HEK293 (cell line): ENCODE data around the gene ZNF618.
A peak's percentile ranks its signal among the peaks of the same experiment; 100 is the strongest.

ENCODE experiments used
- CTCF ChIA-PET: fragments of 350-600 bp; formaldehyde crosslinking; extraction: SDS; loops from one replicate; lab custom pipeline; 2021; ENCODE audit warnings: antibody characterized with exemption; lab: Yijun Ruan, JAX
- POLR2A ChIA-PET: fragments of 300-600 bp; formaldehyde crosslinking; extraction: SDS; loops from one replicate; lab custom pipeline; 2020; ENCODE audit warnings: antibody characterized with exemption, inconsistent platforms; lab: Yijun Ruan, JAX
- H3K27ac ChIP-seq: fragments of 200-500 bp; sonication (Bioruptor generic); 2 replicates; pipeline ENCODE4 v1.5.1; 2014; ENCODE audit warnings: low read depth, low read length, control low read depth, inconsistent platforms; ENCODE audit errors: extremely low read depth
- H3K36me3 ChIP-seq, 2 experiments: fragments of 200-500 bp in 1 of 2; sonication (Bioruptor generic) in 1 of 2; 1 replicate in 1 of 2; 2 replicates in 1 of 2; pipeline ENCODE4 v1.5.1; 2014 to 2017; ENCODE audit warnings: inconsistent platforms in 2 of 2, low read length in 2 of 2; ENCODE audit not compliant: control insufficient read depth in 2 of 2, insufficient read depth in 1 of 2
- H3K4me1 ChIP-seq: fragments of 200-500 bp; sonication (Bioruptor generic); 2 replicates; pipeline ENCODE4 v1.5.1; 2014; ENCODE audit warnings: mild to moderate bottlenecking, low read length, inconsistent platforms; ENCODE audit not compliant: control insufficient read depth, insufficient read depth
- H3K4me3 ChIP-seq: 2 replicates; pipeline ENCODE4 v1.5.1; 2011; ENCODE audit warnings: low read depth, mild to moderate bottlenecking, control low read depth, low read length, moderate library complexity
- H3K9me3 ChIP-seq: fragments of 200-500 bp; sonication (Bioruptor generic); 2 replicates; pipeline ENCODE4 v1.5.1; 2014; ENCODE audit warnings: low read depth, low read length, inconsistent platforms; ENCODE audit not compliant: control insufficient read depth, insufficient read depth
- AEBP2 ChIP-seq: fragments of 450-650 bp; formaldehyde crosslinking; IDR thresholded peaks from 2 replicates; pipeline ENCODE4 v1.5.1; 2016; ENCODE audit warnings: missing biosample characterization, missing genetic modification characterization, borderline replicate concordance
- ATF2 ChIP-seq: fragments of 450-650 bp; formaldehyde crosslinking; IDR thresholded peaks from 2 replicates; pipeline ENCODE4 v1.5.1; 2016; ENCODE audit warnings: missing biosample characterization, missing genetic modification characterization, low read depth
- FEZF1 ChIP-seq: fragments of 450-650 bp; formaldehyde crosslinking; IDR thresholded peaks from 2 replicates; pipeline ENCODE4 v1.5.1; 2016; ENCODE audit warnings: missing biosample characterization, missing genetic modification characterization
- GLIS1 ChIP-seq: fragments of 450-650 bp; formaldehyde crosslinking; IDR thresholded peaks from 2 replicates; pipeline ENCODE4 v1.5.1; 2016; ENCODE audit warnings: missing biosample characterization, missing genetic modification characterization
- ZBTB20 ChIP-seq: fragments of 450-650 bp; formaldehyde crosslinking; IDR thresholded peaks from 2 replicates; pipeline ENCODE4 v1.5.1; 2016; ENCODE audit warnings: missing biosample characterization, missing genetic modification characterization
- ZBTB44 ChIP-seq: fragments of 450-650 bp; IDR thresholded peaks from 2 replicates; pipeline ENCODE4 v1.5.1; 2018; ENCODE audit warnings: missing biosample characterization, mild to moderate bottlenecking, missing genetic modification characterization
- ZFHX2 ChIP-seq: fragments of 450-650 bp; formaldehyde crosslinking; conservative IDR thresholded peaks from 2 replicates; pipeline ENCODE4 v1.5.1; 2016; ENCODE audit warnings: missing biosample characterization, missing genetic modification characterization
- ZNF114 ChIP-seq: fragments of 450-650 bp; formaldehyde crosslinking; IDR thresholded peaks from 2 replicates; pipeline ENCODE4 v1.5.0; 2017; ENCODE audit warnings: missing biosample characterization, missing genetic modification characterization
- ZNF146 ChIP-seq: fragments of 450-650 bp; formaldehyde crosslinking; IDR thresholded peaks from 2 replicates; pipeline ENCODE4 v1.5.1; 2016; ENCODE audit warnings: missing biosample characterization, missing genetic modification characterization
- ZNF202 ChIP-seq: fragments of 450-650 bp; formaldehyde crosslinking; IDR thresholded peaks from 2 replicates; pipeline ENCODE4 v1.5.1; 2016; ENCODE audit warnings: missing biosample characterization, missing genetic modification characterization, borderline replicate concordance
- ZNF280D ChIP-seq: fragments of 450-650 bp; formaldehyde crosslinking; IDR thresholded peaks from 2 replicates; pipeline ENCODE4 v1.5.1; 2016; ENCODE audit warnings: missing biosample characterization, missing genetic modification characterization
- ZNF341 ChIP-seq: fragments of 450-650 bp; formaldehyde crosslinking; IDR thresholded peaks from 2 replicates; pipeline ENCODE4; 2016; ENCODE audit warnings: low read depth, missing biosample characterization, missing genetic modification characterization
- ZNF398 ChIP-seq: fragments of 450-650 bp; formaldehyde crosslinking; IDR thresholded peaks from 2 replicates; pipeline ENCODE4 v1.5.1; 2017; ENCODE audit warnings: missing biosample characterization, missing genetic modification characterization
- ZNF530 ChIP-seq: fragments of 450-650 bp; formaldehyde crosslinking; IDR thresholded peaks from 2 replicates; pipeline ENCODE4 v1.5.1; 2016; ENCODE audit warnings: low read depth, missing biosample characterization, missing genetic modification characterization
- ZNF549 ChIP-seq: fragments of 450-650 bp; IDR thresholded peaks from 2 replicates; pipeline ENCODE4 v1.5.1; 2018; ENCODE audit warnings: missing biosample characterization, missing genetic modification characterization, mild to moderate bottlenecking, inconsistent platforms, moderate library complexity
- ZNF555 ChIP-seq: fragments of 450-650 bp; formaldehyde crosslinking; conservative IDR thresholded peaks from 2 replicates; pipeline ENCODE4 v1.5.1; 2017; ENCODE audit warnings: missing biosample characterization, mild to moderate bottlenecking, missing genetic modification characterization, inconsistent platforms
- ZNF596 ChIP-seq: fragments of 450-650 bp; IDR thresholded peaks from 2 replicates; pipeline ENCODE4 v1.5.0; 2018; ENCODE audit warnings: missing biosample characterization, mild to moderate bottlenecking, missing genetic modification characterization, moderate library complexity
- ZNF621 ChIP-seq: fragments of 450-650 bp; formaldehyde crosslinking; IDR thresholded peaks from 2 replicates; pipeline ENCODE4 v1.5.1; 2017; ENCODE audit warnings: missing biosample characterization, missing genetic modification characterization

The ZNF618 gene

GRCh38 chr9:114086009-114086408, 209.9 kb downstream of the ZNF618 start:
- TF ChIP-seq ATF2 (tag by site-specific recombination) (no peak), ZNF530 (no peak)
- TF ChIP-seq, all 188 proteins: peak for 0
- Histone ChIP-seq H3K9me3 (no peaks in the 10 kb centered on the region), H3K27ac (no peak overlapping the region), H3K4me3 (no peak overlapping the region), H3K4me1 (no peaks in the 10 kb centered on the region), H3K36me3 (no peaks in the 10 kb centered on the region)
- POLR2A ChIA-PET = no interaction called here
- CTCF ChIA-PET = interaction anchor here (1.0 to 5.2 kb wide), 4 partner anchors 21 to 349 kb away, joined by 3 to 144 read pairs (median 75); no protein-coding TSS in a partner anchor

- TF ChIP-seq FEZF1 (tag by site-specific recombination) (no peak), ZNF621 (tag by site-specific recombination) (no peak), ZBTB20 (no peak), ZNF530 (no peak), ZNF146 (tag by site-specific recombination) (no peak), ZNF341 (tag by site-specific recombination) (no peak), ZNF280D (tag by site-specific recombination) (no peak), ZNF555 (tag by site-specific recombination) (no peak), ZNF114 (no peak), ZNF596 (tag by site-specific recombination) (no peak), ZFHX2 (tag by site-specific recombination) (no peak), ZNF549 (tag by site-specific recombination) (no peak)
- ChIA-PET CTCF (interaction anchor here (0.6 to 2.4 kb wide), 3 partner anchors 21 to 349 kb away, joined by 3 to 11 read pairs (median 4); no protein-coding TSS in a partner anchor), POLR2A (no interaction called here)
- H3K4me1 ChIP-seq = no peaks in the 10 kb centered on the region
- H3K27ac ChIP-seq = no peak overlapping the region
- H3K4me3 ChIP-seq = no peak overlapping the region
- H3K9me3 ChIP-seq = no peaks in the 10 kb centered on the region
- H3K36me3 ChIP-seq = no peaks in the 10 kb centered on the region
Observed at GRCh38 chr9:114086607-114087006, 210.5 kb downstream of the ZNF618 start.

- POLR2A ChIA-PET = no interaction called here
- no peak for TF ChIP-seq ZNF398 (tag by site-specific recombination)
- TF ChIP-seq ZNF202 (tag by site-specific recombination) = no peak
- TF ChIP-seq GLIS1 = peak; percentile 28; the same call in 1 of the 2 replicates
- TF ChIP-seq ZBTB44 (tag by site-specific recombination) = no peak
- TF ChIP-seq AEBP2 (tag by site-specific recombination) = no peak
- no peak overlapping the region for H3K27ac ChIP-seq
- CTCF ChIA-PET = interaction anchor here (1.1 to 2.4 kb wide), 3 partner anchors 10 to 204 kb away, joined by 3 to 11 read pairs (median 5); no protein-coding TSS in a partner anchor
- H3K36me3 ChIP-seq = no peaks in the 10 kb centered on the region
- no peak overlapping the region for H3K4me3 ChIP-seq
- H3K9me3 ChIP-seq = no peaks in the 10 kb centered on the region
- H3K4me1 ChIP-seq = no peaks in the 10 kb centered on the region
Observed at GRCh38 chr9:114087721-114088120, 211.6 kb downstream of the ZNF618 start.
